Body of pancreas (tissue), 4 donors: Measurements from ENCODE around the gene LTB. TPM values are rescaled to one million over a fixed set of nuclear protein-coding genes. Genes with fewer than 3 reads are reported as not detected.
A peak's percentile ranks its signal among the peaks of the same experiment; 100 is the strongest.

ENCODE experiments used
- ATAC-seq: fragments of 150-250 bp; one replicate; pipeline ENCODE4 v1.9.1; 2016
- DNase-seq, 4 donors: peaks; one replicate each; pipeline ENCODE4 v3.0.0-alpha.2; 2019
- H3K27ac ChIP-seq, 4 donors: fragments of 200-600 bp; sonication (generic); 1 replicate in 3 of 4; 2 replicates in 1 of 4; pipeline versions ENCODE4 v1.5.1 to v1.6.1; 2016 to 2019; ENCODE audit warnings: mild to moderate bottlenecking in 1 of 4, mixed read lengths in 1 of 4, moderate library complexity in 1 of 4
- H3K27me3 ChIP-seq, 2 donors: fragments of 200-600 bp; sonication (generic); one replicate each; pipeline ENCODE4 v1.6.0; 2016; ENCODE audit warnings: mild to moderate bottlenecking in 1 of 2
- H3K36me3 ChIP-seq, 2 donors: fragments of 200-600 bp; sonication (generic); replicated peaks in 1 of 2; 2 replicates each; pipeline ENCODE4 v1.5.1; 2016; ENCODE audit warnings: low read depth in 2 of 2; ENCODE audit not compliant: insufficient read depth in 1 of 2
- H3K4me1 ChIP-seq: fragments of 200-600 bp; sonication (generic); one replicate; pipeline ENCODE4 v1.6.0; 2016
- H3K4me3 ChIP-seq, 2 donors: fragments of 200-600 bp; sonication (generic); 1 replicate in 1 of 2; 2 replicates in 1 of 2; pipeline ENCODE4 v1.5.1; 2016 to 2019
- H3K9me3 ChIP-seq, 3 donors: fragments of 200-600 bp; sonication (generic); 1 replicate in 2 of 3; 2 replicates in 1 of 3; pipeline ENCODE4 v1.5.1; 2016
- POLR2A ChIP-seq, 3 donors: fragments of 450-650 bp; IDR thresholded peaks; one replicate each; pipeline ENCODE4 v1.6.1; 2016; ENCODE audit warnings: antibody characterized with exemption in 3 of 3, mild to moderate bottlenecking in 2 of 3
- WGBS, 2 donors: methylation state at CpG; one replicate each; pipeline ENCODE4 v1.1.5; 2017; 5-methylcytosine and 5-hydroxymethylcytosine counted together
- intact Hi-C: fragments of 100-400 bp; cut with DNase I; formaldehyde crosslinking; loops from one replicate; pipeline ENCODE4 v1.15.1; 2023
- total RNA-seq, 2 donors: library from RNA; depleted of rRNA; stranded (reverse); fragments of >200 nt; gene quantifications; one replicate each; pipeline ENCODE4 v1.1.0, GENCODE V29; 2016
- TF ChIP-seq, protein P1 (sequence below), 7 experiments: fragments of 450-650 bp in 4 of 7; fragments of 200-600 bp in 3 of 7; sonication (generic) in 3 of 7; IDR thresholded peaks; one replicate each; pipeline ENCODE4 v1.5.1; 2016 to 2019; ENCODE audit warnings: antibody characterized with exemption in 7 of 7

The LTB gene
- total RNA-seq, 2 donors from 2014 or later = 0.78 TPM; not detected in 1

DNA sequence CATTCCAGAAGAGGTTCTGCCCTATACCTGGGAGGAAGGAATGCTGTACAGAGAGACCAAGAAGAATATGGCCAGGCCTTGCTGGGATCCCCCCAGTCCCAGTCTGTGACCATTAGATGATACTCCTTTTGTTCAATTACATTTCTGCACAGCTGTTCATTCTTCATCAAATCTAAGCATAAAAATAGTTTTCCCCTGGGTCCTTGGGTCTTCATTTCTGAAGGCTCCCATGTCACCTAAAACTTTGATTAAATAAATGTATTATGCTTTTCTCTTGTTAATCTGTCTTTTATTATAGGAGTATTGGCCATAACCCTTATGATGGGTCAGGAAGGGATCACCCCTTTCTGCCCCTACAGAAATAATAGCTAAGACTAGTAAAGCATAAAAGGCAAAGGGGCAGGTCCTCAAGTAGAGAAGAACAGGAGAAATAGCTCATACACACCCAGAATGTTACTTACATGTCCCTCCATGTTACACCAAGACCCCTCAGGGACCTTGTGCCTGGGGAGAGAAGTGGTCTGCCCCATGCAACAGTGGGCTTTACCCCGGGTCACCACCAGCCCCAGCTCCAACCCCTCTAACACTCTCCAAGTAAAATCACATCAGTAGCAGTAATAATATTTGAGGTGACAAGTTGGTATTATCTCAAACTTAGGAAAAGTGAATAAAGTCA, 12.2 kb downstream of the LTB start:
- H3K27me3 ChIP-seq = no peaks in the 10 kb centered on the region
- H3K27ac ChIP-seq = no peak overlapping the region
- no peaks in the 10 kb centered on the region for H3K36me3 ChIP-seq
- DNase-seq = no peak
- TF ChIP-seq, protein P1, sequence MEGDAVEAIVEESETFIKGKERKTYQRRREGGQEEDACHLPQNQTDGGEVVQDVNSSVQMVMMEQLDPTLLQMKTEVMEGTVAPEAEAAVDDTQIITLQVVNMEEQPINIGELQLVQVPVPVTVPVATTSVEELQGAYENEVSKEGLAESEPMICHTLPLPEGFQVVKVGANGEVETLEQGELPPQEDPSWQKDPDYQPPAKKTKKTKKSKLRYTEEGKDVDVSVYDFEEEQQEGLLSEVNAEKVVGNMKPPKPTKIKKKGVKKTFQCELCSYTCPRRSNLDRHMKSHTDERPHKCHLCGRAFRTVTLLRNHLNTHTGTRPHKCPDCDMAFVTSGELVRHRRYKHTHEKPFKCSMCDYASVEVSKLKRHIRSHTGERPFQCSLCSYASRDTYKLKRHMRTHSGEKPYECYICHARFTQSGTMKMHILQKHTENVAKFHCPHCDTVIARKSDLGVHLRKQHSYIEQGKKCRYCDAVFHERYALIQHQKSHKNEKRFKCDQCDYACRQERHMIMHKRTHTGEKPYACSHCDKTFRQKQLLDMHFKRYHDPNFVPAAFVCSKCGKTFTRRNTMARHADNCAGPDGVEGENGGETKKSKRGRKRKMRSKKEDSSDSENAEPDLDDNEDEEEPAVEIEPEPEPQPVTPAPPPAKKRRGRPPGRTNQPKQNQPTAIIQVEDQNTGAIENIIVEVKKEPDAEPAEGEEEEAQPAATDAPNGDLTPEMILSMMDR (IDR thresholded peaks at IDR 0.05) = no peak
- TF ChIP-seq POLR2A (IDR thresholded peaks at IDR 0.05) = no peak
- WGBS, 2 donors = 35 to 42% methylated on average over 1 of the region's 1 CpG
- ATAC-seq = no peak
- H3K9me3 ChIP-seq = no peaks in the 10 kb centered on the region
- no peak overlapping the region for H3K4me3 ChIP-seq
- intact Hi-C loops = no loop called here
- H3K4me1 ChIP-seq = no peaks in the 10 kb centered on the region

DNA sequence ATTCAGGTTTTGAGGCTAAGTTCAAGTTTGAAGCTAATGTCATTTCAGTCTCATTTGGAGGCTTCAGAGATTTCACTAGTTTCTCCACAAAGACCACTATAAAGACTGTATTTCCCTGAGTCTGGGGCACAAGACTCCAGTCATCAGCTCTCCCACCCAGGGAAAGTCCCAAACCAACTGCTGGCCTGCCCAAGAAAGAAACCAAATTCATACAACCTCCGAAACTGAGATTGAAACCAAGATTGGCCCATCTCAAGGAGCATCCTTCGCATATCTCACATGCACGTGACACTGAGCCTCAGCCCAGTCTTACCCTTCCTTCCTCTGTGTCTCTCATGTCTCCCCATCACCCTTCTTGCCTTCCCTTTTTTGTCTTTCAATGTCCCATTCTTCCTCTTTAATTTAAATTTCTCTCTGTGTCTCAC, 13.7 kb downstream of the LTB start:
- H3K9me3 ChIP-seq = no peaks in the 10 kb centered on the region
- no peak for TF ChIP-seq POLR2A (IDR thresholded peaks at IDR 0.05)
- TF ChIP-seq, protein P1 (IDR thresholded peaks at IDR 0.05) = no peak
- intact Hi-C loops = no loop called here
- WGBS, 2 donors = 54 to 66% methylated on average over 3 of the region's 3 CpGs
- no peaks in the 10 kb centered on the region for H3K4me1 ChIP-seq
- H3K4me3 ChIP-seq = no peak overlapping the region
- H3K36me3 ChIP-seq = no peaks in the 10 kb centered on the region
- ATAC-seq (no peak), DNase-seq (peak in 1 of 4 donors; percentile 49)
- no peaks in the 10 kb centered on the region for H3K27me3 ChIP-seq
- H3K27ac ChIP-seq = no peak overlapping the region

DNA sequence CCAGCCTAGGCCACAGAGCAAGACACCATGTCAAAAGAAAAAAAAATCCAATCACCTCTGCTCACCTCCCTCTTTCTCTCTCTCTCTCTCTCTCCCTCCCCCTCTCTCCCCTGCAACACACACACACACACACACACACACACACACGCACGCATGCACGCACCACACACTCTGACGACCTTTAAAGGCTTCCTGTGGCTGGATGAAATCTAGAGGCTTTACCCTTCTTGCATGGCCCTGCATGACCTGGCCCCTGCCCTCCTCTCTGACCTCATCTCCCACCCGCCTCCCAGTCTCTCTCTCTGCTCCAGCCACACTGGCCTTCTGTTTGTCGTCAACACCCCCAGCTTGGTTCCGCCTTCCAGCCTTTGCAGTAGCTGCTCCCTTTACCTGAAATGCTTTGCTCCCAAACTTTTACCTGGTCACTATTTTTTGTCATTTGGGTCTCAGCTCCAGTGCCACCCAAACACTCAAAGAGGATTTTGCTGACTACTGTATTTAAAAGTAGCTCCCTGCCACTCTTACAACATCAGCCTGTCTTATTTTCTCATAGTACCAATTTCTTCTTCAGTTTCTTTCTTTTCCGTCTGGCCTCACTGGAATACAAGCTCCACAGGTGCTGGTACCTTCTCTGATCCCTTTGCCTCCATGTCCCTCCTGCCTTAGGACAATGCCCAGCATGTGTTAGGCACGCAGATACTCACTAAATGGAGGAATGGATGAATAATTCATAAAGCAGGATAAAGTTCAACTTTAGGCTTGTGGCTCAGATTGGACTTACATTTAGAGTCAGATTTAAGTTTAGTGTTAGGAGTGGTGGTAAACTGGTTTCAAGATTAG, 14.5 kb downstream of the LTB start:
- H3K4me1 ChIP-seq = no peaks in the 10 kb centered on the region
- 46 to 60% methylated on average over 8 to 9 of the region's 9 CpGs for WGBS, 2 donors
- intact Hi-C loops = no loop called here
- ATAC-seq (no peak), DNase-seq (no peak)
- TF ChIP-seq POLR2A (IDR thresholded peaks at IDR 0.05) = no peak
- TF ChIP-seq, protein P1 (IDR thresholded peaks at IDR 0.05) = no peak
- no peaks in the 10 kb centered on the region for H3K36me3 ChIP-seq
- no peaks in the 10 kb centered on the region for H3K27me3 ChIP-seq
- no peak overlapping the region for H3K27ac ChIP-seq
- no peaks in the 10 kb centered on the region for H3K9me3 ChIP-seq
- H3K4me3 ChIP-seq = no peak overlapping the region

DNA sequence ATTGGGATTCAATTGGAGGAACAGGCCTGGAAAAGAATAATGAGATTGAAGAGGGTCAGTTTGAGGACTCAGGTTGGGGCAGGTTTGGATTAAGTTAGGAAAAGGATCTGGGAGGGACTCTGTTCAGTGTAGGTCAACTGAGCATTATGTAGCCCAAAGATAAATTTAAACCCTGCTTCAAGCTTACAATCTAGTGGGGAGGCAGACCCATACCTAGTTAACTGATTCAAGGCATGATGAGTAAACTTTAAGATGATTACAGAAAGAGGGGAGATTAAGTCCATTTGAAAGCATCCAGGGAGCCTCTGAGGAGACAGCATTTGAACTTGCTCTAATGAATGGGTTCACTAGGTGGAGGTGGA, 21.5 kb downstream of the LTB start:
- H3K27ac ChIP-seq = peak overlapping the region in 1 of 4 donors; percentile 53
- peak in 1 of 3 donors; percentile 2 for TF ChIP-seq POLR2A (IDR thresholded peaks at IDR 0.05)
- TF ChIP-seq, protein P1 (IDR thresholded peaks at IDR 0.05) = no peak
- no peak for ATAC-seq
- intact Hi-C loops = no loop called here
- H3K27me3 ChIP-seq = no peaks in the 10 kb centered on the region
- no peak overlapping the region for H3K4me3 ChIP-seq
- H3K36me3 ChIP-seq = peaks cover 10 to 11% of the 10 kb centered on the region in 2 donors
- no peak for DNase-seq
- H3K9me3 ChIP-seq = no peaks in the 10 kb centered on the region
- peaks cover 7% of the 10 kb centered on the region for H3K4me1 ChIP-seq
